Suppressor macrophage treated with lipopolysaccharide for 4 hours (primary cell): ENCODE results near the gene SALL1.

Experiments used
- DNase-seq: peaks from one replicate; pipeline ENCODE4 v3.0.0-alpha.2; 2020

The SALL1 gene

GRCh38 chr16:51139568-51139967 lies 11.5 kb downstream of the SALL1 start:
- no peak for DNase-seq

GRCh38 chr16:51138178-51138577 lies 12.9 kb downstream of the SALL1 start:
- DNase-seq = no peak

- no peak for DNase-seq
These were observed 14.0 kb downstream of the SALL1 start for GRCh38 chr16:51137097-51137496.

- no peak for DNase-seq
These were observed 16.2 kb downstream of the SALL1 start for GRCh38 chr16:51134876-51135275.

GRCh38 chr16:51134269-51134812 lies 16.7 kb downstream of the SALL1 start:
- DNase-seq = no peak

- no peak for DNase-seq
These were observed 17.4 kb downstream of the SALL1 start for GRCh38 chr16:51133688-51134087.

GRCh38 chr16:51133183-51133582 lies 17.9 kb downstream of the SALL1 start:
- DNase-seq = no peak

GRCh38 chr16:51132490-51133115 lies 18.5 kb downstream of the SALL1 start:
- no peak for DNase-seq

GRCh38 chr16:51131619-51132018 lies 19.5 kb downstream of the SALL1 start:
- DNase-seq = no peak

GRCh38 chr16:51129105-51129504 lies 22.0 kb downstream of the SALL1 start:
- DNase-seq = no peak

- no peak for DNase-seq
These were observed 25.1 kb downstream of the SALL1 start for GRCh38 chr16:51125992-51126391.

GRCh38 chr16:51124896-51125295 lies 26.2 kb downstream of the SALL1 start:
- no peak for DNase-seq

GRCh38 chr16:51121850-51122249 lies 29.2 kb downstream of the SALL1 start:
- DNase-seq = no peak

GRCh38 chr16:51120730-51121347 lies 30.2 kb downstream of the SALL1 start:
- DNase-seq = no peak

GRCh38 chr16:51119973-51120729 lies 30.9 kb downstream of the SALL1 start:
- DNase-seq = no peak

GRCh38 chr16:51119556-51119955 lies 31.5 kb downstream of the SALL1 start:
- DNase-seq = no peak

- DNase-seq = no peak
These were observed 34.7 kb downstream of the SALL1 start for GRCh38 chr16:51116353-51116752.

- DNase-seq = no peak
These were observed 36.7 kb downstream of the SALL1 start for GRCh38 chr16:51114382-51114781.

- DNase-seq = no peak
These were observed 37.6 kb downstream of the SALL1 start for GRCh38 chr16:51113236-51114125.

- no peak for DNase-seq
These were observed 38.7 kb downstream of the SALL1 start for GRCh38 chr16:51112323-51112722.

GRCh38 chr16:51111759-51112158 lies 39.3 kb downstream of the SALL1 start:
- DNase-seq = no peak

- DNase-seq = no peak
These were observed 40.3 kb downstream of the SALL1 start for GRCh38 chr16:51110700-51111157.

- DNase-seq = no peak
These were observed 41.9 kb downstream of the SALL1 start for GRCh38 chr16:51109173-51109572.
